Mucosa of descending colon (tissue), 3 donors: ENCODE measurements around the gene LARGE1. TPM values are rescaled to one million over a fixed set of nuclear protein-coding genes. Genes with fewer than 3 reads are reported as not detected.

Experiments used
- ATAC-seq: fragments of 200-7000 bp; cut with Tn5 transposase; one replicate; pipeline ENCODE4 v1.9.1; 2020; ENCODE audit warnings: mild to moderate bottlenecking, moderate library complexity
- DNase-seq, 3 donors: peaks; one replicate each; pipeline ENCODE4 v3.0.0-alpha.2; 2020
- H3K36me3 ChIP-seq: fragments of 200-600 bp; one replicate; pipeline ENCODE4 v1.8.0; 2021; ENCODE audit warnings: low read depth, mild to moderate bottlenecking
- H3K4me1 ChIP-seq: fragments of 200-600 bp; one replicate; pipeline ENCODE4 v1.8.0; 2021; ENCODE audit warnings: low read depth, mild to moderate bottlenecking
- H3K4me3 ChIP-seq: fragments of 200-600 bp; one replicate; pipeline ENCODE4 v1.8.0; 2021; ENCODE audit warnings: mild to moderate bottlenecking
- H3K9me3 ChIP-seq: fragments of 200-600 bp; one replicate; pipeline ENCODE4 v1.8.0; 2021; ENCODE audit warnings: mild to moderate bottlenecking
- intact Hi-C, 2 donors: fragments of 100-400 bp; cut with DNase I in 1 of 2; cut with micrococcal nuclease in 1 of 2; formaldehyde crosslinking; loops; one replicate each; pipeline versions ENCODE4 v1.11.0 to v1.11.1; 2022; cut with DNase I, micrococcal nuclease
- total RNA-seq, 3 donors: library from RNA; stranded (reverse); fragmentation: NEBNext Ultra II Directional in 2 of 3; extraction: Animal tissue kit (Norgen Biotek cat#: 25700) in 2 of 3; gene quantifications; one replicate each; pipeline versions ENCODE4 v1.2.1 to v1.2.4, GENCODE V29; 2021 to 2023
- TF ChIP-seq, protein P1 (sequence below): fragments of 200-600 bp; IDR thresholded peaks from one replicate; pipeline ENCODE4 v1.8.0; 2022; ENCODE audit warnings: antibody characterized with exemption, mild to moderate bottlenecking
- donor health status: DM: no; HTN: no; CAD: no; lungs with moderate emphysema.
- donor health status: DM: no; HTN: no; CAD: no.
- donor health status: DM: no; HTN: yes; CAD: no.

Gene LARGE1
- total RNA-seq, 3 donors from 2014 or later = 29.3 to 93.8 (median 67.7) TPM

DNA sequence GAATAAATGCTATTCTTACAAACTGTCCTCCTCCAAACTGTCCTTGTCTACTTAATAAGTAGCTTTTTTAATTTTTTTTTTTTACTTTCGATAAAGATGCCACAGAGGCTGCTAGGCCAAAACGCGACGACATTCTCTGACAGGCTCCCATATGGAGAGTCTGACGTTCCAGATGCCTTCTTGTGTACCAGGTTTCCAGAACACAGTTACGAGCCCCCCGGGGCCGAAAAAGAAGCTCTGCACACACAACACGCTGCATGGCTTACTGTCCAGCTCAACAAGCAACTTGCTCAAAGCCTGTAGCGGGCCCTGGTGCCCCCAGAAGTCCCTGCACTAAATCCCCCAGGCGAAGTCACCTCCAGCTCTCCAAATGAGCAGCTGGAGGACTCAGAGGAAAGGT, 39.3 kb downstream of the LARGE1 start:
- DNase-seq (no peak), ATAC-seq (no peak)
- H3K9me3 ChIP-seq = no peaks in the 10 kb centered on the region
- intact Hi-C loops = no loop called here
- peaks cover 2% of the 10 kb centered on the region for H3K4me1 ChIP-seq
- no peak overlapping the region for H3K4me3 ChIP-seq
- H3K36me3 ChIP-seq = no peaks in the 10 kb centered on the region
- TF ChIP-seq, protein P1, sequence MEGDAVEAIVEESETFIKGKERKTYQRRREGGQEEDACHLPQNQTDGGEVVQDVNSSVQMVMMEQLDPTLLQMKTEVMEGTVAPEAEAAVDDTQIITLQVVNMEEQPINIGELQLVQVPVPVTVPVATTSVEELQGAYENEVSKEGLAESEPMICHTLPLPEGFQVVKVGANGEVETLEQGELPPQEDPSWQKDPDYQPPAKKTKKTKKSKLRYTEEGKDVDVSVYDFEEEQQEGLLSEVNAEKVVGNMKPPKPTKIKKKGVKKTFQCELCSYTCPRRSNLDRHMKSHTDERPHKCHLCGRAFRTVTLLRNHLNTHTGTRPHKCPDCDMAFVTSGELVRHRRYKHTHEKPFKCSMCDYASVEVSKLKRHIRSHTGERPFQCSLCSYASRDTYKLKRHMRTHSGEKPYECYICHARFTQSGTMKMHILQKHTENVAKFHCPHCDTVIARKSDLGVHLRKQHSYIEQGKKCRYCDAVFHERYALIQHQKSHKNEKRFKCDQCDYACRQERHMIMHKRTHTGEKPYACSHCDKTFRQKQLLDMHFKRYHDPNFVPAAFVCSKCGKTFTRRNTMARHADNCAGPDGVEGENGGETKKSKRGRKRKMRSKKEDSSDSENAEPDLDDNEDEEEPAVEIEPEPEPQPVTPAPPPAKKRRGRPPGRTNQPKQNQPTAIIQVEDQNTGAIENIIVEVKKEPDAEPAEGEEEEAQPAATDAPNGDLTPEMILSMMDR = no peak

DNA sequence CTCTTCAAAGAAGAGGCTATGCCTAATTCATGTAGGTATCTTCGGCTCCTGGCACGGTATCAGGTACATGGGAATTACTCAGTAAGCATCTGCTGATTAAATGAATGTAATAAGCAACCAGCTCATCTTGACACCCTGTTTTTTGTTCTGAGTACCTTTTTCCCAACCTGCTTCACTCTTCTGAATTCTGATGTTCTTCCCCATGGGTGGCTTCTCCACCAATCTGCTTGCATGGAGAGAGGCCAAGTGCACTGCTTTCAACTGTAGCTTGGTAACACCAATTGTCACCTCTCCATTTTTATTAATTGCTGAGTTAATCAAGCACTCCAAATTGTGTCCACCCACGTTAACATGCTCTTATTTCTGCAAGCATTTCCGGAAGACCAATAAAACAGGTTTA, 40.5 kb downstream of the LARGE1 start:
- ATAC-seq = no peak

GRCh38 chr22:33875316-33875715, 45.0 kb downstream of the LARGE1 start:
- no peaks in the 10 kb centered on the region for H3K36me3 ChIP-seq
- ATAC-seq = no peak
- peaks cover 10% of the 10 kb centered on the region for H3K4me1 ChIP-seq
- DNase-seq = no peak
- TF ChIP-seq, protein P1 = no peak
- no peak overlapping the region for H3K4me3 ChIP-seq
- intact Hi-C loops = no loop called here
- no peaks in the 10 kb centered on the region for H3K9me3 ChIP-seq

More for the DNA sequence above, 40.5 kb downstream of the LARGE1 start:
- no peaks in the 10 kb centered on the region for H3K36me3 ChIP-seq
- DNase-seq = no peak
- peaks cover 3% of the 10 kb centered on the region for H3K4me1 ChIP-seq
- intact Hi-C loops = no loop called here
- H3K9me3 ChIP-seq = no peaks in the 10 kb centered on the region
- TF ChIP-seq, protein P1 = no peak
- no peak overlapping the region for H3K4me3 ChIP-seq

DNA sequence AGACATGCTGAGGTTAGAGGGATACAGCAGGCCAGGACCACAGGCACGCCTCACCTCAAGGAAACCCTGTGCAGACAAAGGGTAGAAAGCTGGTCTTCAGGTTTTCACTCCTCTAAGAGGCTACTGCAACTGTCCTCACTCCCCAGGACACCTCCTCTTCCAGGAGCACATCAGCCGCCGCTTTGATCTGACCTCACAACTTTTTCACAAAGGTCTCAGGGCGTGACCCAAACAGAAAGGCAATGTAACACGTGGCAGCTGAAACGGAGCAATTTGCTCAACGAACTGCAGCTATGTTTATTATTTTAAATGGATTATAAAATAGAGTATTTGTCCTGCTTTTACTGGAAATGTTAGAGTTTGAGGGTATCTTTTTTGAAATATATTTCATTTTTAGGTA, 46.1 kb downstream of the LARGE1 start:
- H3K36me3 ChIP-seq = no peaks in the 10 kb centered on the region
- H3K4me3 ChIP-seq = no peak overlapping the region
- intact Hi-C loops = no loop called here
- TF ChIP-seq, protein P1 = no peak
- ATAC-seq = peak; percentile 66
- H3K4me1 ChIP-seq = peaks cover 10% of the 10 kb centered on the region
- no peaks in the 10 kb centered on the region for H3K9me3 ChIP-seq
- peak in 1 of 3 donors; percentile 61 for DNase-seq

GRCh38 chr22:33873666-33874065, 46.6 kb downstream of the LARGE1 start:
- Histone ChIP-seq H3K9me3 (no peaks in the 10 kb centered on the region), H3K4me1 (peaks cover 10% of the 10 kb centered on the region), H3K4me3 (no peak overlapping the region), H3K36me3 (no peaks in the 10 kb centered on the region)
- TF ChIP-seq, protein P1 = no peak
- ATAC-seq (peak; percentile 28), DNase-seq (no peak)
- intact Hi-C loops = no loop called here

DNA sequence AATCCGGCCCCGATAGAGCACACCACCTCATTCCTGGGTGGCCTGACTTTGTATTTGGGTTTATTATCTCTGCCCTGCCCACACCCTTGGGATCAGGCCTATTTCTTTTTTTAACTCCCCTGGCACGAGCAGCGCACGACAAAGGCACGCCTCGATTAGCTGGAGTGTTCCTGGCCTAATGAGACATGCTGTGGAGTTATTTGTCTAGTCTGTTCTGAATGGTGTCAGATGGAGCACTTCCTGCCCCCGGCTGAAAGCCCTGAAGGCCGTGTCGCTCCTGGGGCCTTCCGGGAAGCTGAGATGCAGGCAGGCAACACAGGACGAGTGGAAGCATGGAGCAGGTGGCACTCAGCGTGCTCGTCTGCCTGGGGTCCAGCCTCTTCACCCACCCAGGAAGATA, 47.1 kb downstream of the LARGE1 start:
- Histone ChIP-seq H3K36me3 (no peaks in the 10 kb centered on the region), H3K9me3 (no peaks in the 10 kb centered on the region), H3K4me3 (no peak overlapping the region), H3K4me1 (peaks cover 10% of the 10 kb centered on the region)
- ATAC-seq (peak; percentile 42), DNase-seq (no peak)
- intact Hi-C loops = no loop called here
- TF ChIP-seq, protein P1 = no peak
